AG04450 (cell line): ENCODE measurements around the gene NSMCE4A. TPM values are rescaled to one million over a fixed set of nuclear protein-coding genes. Genes with fewer than 3 reads are reported as not detected.
"Not testable (repeated sequence)": the region's sequence is repeated elsewhere in the genome, so short reads cannot be mapped to it uniquely, and the experiment has no call there.

ENCODE experiments used
- CTCF ChIA-PET: fragments of 300-600, 350-600 bp; formaldehyde crosslinking; extraction: SDS; loops from one replicate; lab custom pipeline; 2022; ENCODE audit warnings: antibody characterized with exemption, inconsistent platforms; lab: Charles Lee
- POLR2A ChIA-PET: fragments of 350-600 bp; formaldehyde crosslinking; extraction: SDS; loops from one replicate; lab custom pipeline; 2021; ENCODE audit warnings: antibody characterized with exemption, inconsistent platforms; lab: Yijun Ruan, JAX
- DNase-seq: peaks from one replicate; pipeline ENCODE4 v3.0.0-alpha.2; 2011; ENCODE audit warnings: low read depth, low spot score
- H3K27ac ChIP-seq: one replicate; pipeline ENCODE4 v1.5.1; 2012; ENCODE audit warnings: low read depth, low read length, control low read depth
- H3K27me3 ChIP-seq: one replicate; pipeline ENCODE4 v1.6.0; 2012; ENCODE audit warnings: low read length; ENCODE audit not compliant: control insufficient read depth, insufficient read depth
- H3K4me3 ChIP-seq: 2 replicates; pipeline ENCODE4 v1.5.1; 2011; ENCODE audit warnings: mild to moderate bottlenecking, low read depth, low read length, control low read depth
- H3K9me3 ChIP-seq: 2 replicates; pipeline ENCODE4 v1.5.1; 2012; ENCODE audit warnings: low read length; ENCODE audit not compliant: control insufficient read depth, insufficient read depth
- polyA plus RNA-seq: library from polyadenylated mRNA; depleted of rRNA; stranded (reverse); fragments of >200 nt; gene quantifications from 2 replicates; pipeline ENCODE4 v1.2.3, GENCODE V29; 2011
- TF ChIP-seq, protein P1 (sequence below): IDR thresholded peaks from 2 replicates; pipeline ENCODE4 v1.5.1; 2011; ENCODE audit warnings: low read depth, low read length, control low read depth, inconsistent platforms

The NSMCE4A gene
- polyA plus RNA-seq, 1 experiment: 30.3 TPM

DNA sequence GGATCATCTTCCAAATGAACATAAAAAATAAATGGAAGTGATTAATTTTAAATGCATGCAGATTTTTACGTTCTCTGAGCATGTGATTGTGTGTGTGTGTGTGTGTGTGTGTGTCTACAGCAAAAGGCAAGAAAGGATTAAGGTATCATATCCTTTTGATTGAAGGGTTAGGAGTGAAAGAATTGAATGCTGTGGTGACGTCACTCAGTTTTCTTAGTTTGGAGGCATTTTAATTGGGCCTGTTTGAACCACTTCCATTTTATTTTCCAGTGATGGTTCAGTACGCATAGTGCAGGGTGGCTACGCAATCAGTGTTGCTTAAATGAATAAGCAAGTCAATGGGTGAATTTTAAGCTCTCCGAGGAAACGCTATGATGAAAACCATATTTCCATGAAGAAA lies 45.2 kb upstream of the NSMCE4A start:
- Histone ChIP-seq H3K27me3 (peaks cover 28% of the 10 kb centered on the region), H3K27ac (no peak overlapping the region), H3K4me3 (no peak overlapping the region), H3K9me3 (no peaks in the 10 kb centered on the region; the same call in 1 of the 2 replicates)
- no peak for DNase-seq
- ChIA-PET CTCF (interaction anchor here (2.0 kb wide), 1 partner anchor 35 kb away, joined by 5 read pairs; no protein-coding TSS in a partner anchor), POLR2A (no interaction called here)
- TF ChIP-seq, protein P1, sequence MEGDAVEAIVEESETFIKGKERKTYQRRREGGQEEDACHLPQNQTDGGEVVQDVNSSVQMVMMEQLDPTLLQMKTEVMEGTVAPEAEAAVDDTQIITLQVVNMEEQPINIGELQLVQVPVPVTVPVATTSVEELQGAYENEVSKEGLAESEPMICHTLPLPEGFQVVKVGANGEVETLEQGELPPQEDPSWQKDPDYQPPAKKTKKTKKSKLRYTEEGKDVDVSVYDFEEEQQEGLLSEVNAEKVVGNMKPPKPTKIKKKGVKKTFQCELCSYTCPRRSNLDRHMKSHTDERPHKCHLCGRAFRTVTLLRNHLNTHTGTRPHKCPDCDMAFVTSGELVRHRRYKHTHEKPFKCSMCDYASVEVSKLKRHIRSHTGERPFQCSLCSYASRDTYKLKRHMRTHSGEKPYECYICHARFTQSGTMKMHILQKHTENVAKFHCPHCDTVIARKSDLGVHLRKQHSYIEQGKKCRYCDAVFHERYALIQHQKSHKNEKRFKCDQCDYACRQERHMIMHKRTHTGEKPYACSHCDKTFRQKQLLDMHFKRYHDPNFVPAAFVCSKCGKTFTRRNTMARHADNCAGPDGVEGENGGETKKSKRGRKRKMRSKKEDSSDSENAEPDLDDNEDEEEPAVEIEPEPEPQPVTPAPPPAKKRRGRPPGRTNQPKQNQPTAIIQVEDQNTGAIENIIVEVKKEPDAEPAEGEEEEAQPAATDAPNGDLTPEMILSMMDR: no peak

DNA sequence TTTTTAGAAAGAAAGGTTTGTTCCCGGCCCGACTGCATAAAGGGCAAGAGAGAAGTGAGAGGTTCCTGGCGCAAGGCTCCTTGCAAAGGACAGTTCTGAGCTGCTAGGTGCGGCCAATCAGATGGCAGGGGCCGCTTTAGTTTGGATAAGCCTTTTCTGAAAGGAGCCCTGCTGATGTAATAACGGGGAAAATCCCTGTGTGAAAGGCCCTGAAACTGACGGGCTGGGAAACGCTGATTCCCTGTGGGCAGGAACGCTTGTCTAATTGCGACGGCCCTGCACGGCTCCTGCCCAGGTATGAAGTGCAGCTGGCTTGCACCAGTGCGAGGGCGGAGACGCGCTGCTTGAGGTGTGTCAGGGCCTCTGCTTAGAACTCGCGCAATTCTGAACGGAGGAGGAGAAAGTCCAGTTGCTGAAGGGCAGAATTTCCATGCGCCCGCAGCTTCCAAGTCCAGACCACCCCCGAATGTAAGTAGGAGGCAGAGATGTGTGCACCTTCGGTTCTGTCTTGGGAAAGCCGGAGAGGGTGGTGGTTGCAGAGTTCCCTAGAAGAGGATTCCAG lies 44.5 kb upstream of the NSMCE4A start:
- no peak overlapping the region for H3K27ac ChIP-seq
- TF ChIP-seq, protein P1: no peak
- H3K27me3 ChIP-seq: peaks cover 24% of the 10 kb centered on the region
- no peaks in the 10 kb centered on the region; the same call in 1 of the 2 replicates for H3K9me3 ChIP-seq
- no peak overlapping the region for H3K4me3 ChIP-seq
- no peak for DNase-seq
- ChIA-PET POLR2A (no interaction called here), CTCF (interaction anchor here (2.0 kb wide), 1 partner anchor 36 kb away, joined by 5 read pairs; no protein-coding TSS in a partner anchor)

DNA sequence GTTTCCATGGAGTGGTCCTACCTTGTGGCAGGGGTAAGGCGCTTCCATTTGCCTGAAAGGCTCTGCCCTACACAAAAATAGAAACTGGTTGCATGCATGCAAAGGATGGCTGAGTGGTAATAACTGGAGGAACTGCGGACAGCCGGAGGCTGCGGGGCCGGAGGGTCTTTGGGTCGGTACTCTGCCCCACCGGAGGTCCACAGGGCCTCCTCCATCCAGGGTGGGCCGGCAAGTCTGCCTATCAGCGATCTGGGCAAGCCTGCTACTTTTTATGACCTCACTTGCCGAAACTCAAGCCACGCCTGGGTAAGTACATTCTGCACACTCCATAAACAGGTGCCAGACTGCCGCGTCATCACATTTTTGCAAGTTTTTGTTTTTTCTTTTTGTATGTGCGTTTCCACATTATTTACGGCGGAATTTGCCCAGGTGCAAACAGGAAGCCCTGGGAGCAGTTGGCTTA lies 44.0 kb upstream of the NSMCE4A start:
- H3K27ac ChIP-seq: no peak overlapping the region
- no peaks in the 10 kb centered on the region; the same call in 1 of the 2 replicates for H3K9me3 ChIP-seq
- CTCF ChIA-PET: no interaction called here
- peaks cover 22% of the 10 kb centered on the region for H3K27me3 ChIP-seq
- no peak for DNase-seq
- TF ChIP-seq, protein P1: no peak
- no peak overlapping the region for H3K4me3 ChIP-seq
- POLR2A ChIA-PET: no interaction called here

DNA sequence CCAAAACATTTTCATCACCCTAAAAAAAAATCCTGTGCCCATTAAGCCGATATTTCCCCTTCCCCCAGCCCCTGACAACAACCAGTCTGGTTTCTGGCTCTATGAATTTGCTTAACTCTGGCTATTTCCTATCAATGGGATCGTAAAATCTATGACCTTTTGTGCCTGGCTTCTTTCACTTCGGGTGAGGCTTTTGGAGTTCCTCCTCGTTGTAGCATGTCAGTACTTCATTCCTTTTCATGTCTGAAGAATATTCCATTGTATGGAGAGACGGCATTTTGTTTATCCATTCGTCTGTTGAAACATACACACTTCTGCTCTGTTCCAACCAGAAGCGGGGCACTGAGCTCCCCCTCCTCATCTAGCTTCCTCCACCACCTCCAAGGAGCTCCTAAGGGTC lies 43.5 kb upstream of the NSMCE4A start:
- DNase-seq: no peak
- TF ChIP-seq, protein P1: no peak
- Histone ChIP-seq H3K27ac (no peak overlapping the region), H3K27me3 (peaks cover 24% of the 10 kb centered on the region), H3K9me3 (no peaks in the 10 kb centered on the region; the same call in 1 of the 2 replicates), H3K4me3 (no peak overlapping the region)
- ChIA-PET CTCF (no interaction called here), POLR2A (no interaction called here)

DNA sequence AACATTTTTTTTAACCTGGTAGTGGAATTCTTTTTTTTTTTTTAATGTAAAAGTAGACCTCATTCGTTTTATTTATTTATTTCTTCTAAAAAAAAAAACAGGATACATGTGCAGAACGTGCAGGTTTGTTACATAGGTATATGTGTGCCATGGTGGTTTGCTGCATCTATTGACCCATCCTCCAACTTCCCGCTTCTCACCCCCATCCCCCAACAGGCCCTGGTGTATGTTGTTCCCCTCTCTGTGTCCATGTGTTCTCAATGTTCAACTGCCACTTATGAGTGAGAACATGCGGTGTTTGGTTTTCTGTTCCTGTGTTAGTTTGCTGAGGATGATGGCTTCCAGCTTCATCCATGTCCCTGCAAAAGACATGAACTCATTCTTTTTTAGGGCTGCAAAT lies 42.9 kb upstream of the NSMCE4A start:
- DNase-seq, POLR2A ChIA-PET, H3K9me3 ChIP-seq, H3K27ac ChIP-seq, H3K4me3 ChIP-seq, CTCF ChIA-PET: not testable (repeated sequence)
- peaks cover 30% of the 10 kb centered on the region for H3K27me3 ChIP-seq
